Measurements from ENCODE around the gene THSD7A.

The THSD7A gene

DNA sequence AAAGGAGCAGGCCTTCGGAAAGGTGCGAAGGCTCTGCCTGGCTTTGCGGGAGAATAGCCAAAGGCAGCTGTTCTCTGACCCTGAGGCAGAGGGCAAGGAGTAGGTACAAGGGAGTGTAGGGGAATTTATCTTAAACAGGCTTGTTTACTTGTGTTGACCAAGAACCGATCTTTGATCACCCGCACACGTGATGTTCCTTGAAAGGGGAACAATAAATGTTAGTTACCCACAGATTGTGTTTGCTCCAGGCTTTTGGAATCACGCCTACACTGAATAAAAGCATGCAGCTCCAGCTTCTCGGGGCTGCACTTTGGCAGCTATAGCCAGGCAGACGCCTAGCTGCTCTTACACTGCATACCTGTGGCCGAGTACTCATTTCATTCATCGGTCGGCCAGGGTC is 437.6 kb downstream of the THSD7A start:
- TF ChIP-seq SIN3A (IDR thresholded peaks at IDR 0.05; ENCODE audit: borderline replicate concordance, insufficient read depth, low read length) (no peak), FOXP2 (optimal IDR thresholded peaks at IDR 0.05; ENCODE audit: borderline replicate concordance, extremely low read depth, extremely low read length, insufficient read depth) (no peak), TAF1 (IDR thresholded peaks at IDR 0.05; ENCODE audit: borderline replicate concordance, insufficient read depth, low read length) (no peak), POLR2AphosphoS5 (IDR thresholded peaks at IDR 0.05; ENCODE audit: low read depth, low read length) (no peak)
- TF ChIP-seq, protein P1, sequence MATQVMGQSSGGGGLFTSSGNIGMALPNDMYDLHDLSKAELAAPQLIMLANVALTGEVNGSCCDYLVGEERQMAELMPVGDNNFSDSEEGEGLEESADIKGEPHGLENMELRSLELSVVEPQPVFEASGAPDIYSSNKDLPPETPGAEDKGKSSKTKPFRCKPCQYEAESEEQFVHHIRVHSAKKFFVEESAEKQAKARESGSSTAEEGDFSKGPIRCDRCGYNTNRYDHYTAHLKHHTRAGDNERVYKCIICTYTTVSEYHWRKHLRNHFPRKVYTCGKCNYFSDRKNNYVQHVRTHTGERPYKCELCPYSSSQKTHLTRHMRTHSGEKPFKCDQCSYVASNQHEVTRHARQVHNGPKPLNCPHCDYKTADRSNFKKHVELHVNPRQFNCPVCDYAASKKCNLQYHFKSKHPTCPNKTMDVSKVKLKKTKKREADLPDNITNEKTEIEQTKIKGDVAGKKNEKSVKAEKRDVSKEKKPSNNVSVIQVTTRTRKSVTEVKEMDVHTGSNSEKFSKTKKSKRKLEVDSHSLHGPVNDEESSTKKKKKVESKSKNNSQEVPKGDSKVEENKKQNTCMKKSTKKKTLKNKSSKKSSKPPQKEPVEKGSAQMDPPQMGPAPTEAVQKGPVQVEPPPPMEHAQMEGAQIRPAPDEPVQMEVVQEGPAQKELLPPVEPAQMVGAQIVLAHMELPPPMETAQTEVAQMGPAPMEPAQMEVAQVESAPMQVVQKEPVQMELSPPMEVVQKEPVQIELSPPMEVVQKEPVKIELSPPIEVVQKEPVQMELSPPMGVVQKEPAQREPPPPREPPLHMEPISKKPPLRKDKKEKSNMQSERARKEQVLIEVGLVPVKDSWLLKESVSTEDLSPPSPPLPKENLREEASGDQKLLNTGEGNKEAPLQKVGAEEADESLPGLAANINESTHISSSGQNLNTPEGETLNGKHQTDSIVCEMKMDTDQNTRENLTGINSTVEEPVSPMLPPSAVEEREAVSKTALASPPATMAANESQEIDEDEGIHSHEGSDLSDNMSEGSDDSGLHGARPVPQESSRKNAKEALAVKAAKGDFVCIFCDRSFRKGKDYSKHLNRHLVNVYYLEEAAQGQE (IDR thresholded peaks at IDR 0.05; ENCODE audit: insufficient read depth in 1 of 2, low read depth in 2 of 2, low read length in 2 of 2) = no peak

DNA sequence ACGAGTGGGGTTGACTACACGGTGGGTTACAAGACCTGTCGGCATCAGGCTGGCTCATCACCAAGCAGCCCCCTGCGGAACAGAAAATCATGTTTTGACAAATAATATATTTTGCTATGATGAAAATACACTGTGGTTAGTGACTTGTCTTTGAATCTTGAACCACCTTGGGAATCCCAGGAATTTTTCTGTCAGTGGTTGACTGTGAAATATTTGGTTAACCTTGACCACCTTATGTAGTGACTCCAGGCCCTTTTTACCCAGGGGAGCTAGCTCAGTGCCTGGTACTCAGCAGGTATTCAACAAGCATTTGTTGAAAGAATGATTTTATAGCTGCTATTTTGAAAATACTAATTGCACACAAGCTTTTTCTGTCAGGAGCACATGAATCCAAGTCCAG is 452.4 kb downstream of the THSD7A start:
- TF ChIP-seq SIN3A (IDR thresholded peaks at IDR 0.05; ENCODE audit: borderline replicate concordance, insufficient read depth, low read length) (no peak), TAF1 (IDR thresholded peaks at IDR 0.05; ENCODE audit: borderline replicate concordance, insufficient read depth, low read length) (no peak), FOXP2 (optimal IDR thresholded peaks at IDR 0.05; ENCODE audit: borderline replicate concordance, extremely low read depth, extremely low read length, insufficient read depth) (no peak)
- TF ChIP-seq, protein P1 (IDR thresholded peaks at IDR 0.05; ENCODE audit: insufficient read depth in 1 of 2, low read depth in 2 of 2, low read length in 2 of 2) = no peak

DNA sequence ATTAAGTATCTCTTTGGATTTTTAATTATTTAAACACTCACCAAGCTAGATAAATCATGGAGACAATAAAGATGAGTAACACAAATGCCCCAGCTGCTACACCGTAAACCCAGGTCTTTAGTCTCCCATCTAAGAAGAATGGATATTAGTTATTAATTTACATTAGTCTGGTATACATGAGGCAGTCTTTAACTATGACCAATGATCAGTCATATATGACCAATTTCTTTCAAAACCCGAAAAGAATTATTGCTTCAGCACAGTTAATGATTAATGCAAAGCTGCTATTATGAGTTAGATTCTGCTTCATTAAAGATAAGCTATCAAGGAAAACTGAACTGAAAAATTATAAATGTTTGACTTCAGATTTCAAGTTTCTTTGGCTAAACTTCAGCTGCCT is 455.5 kb downstream of the THSD7A start:
- TF ChIP-seq, protein P1 (IDR thresholded peaks at IDR 0.05; ENCODE audit: insufficient read depth in 1 of 2, low read depth in 2 of 2, low read length in 2 of 2) = no peak
- TF ChIP-seq FOXP2 (optimal IDR thresholded peaks at IDR 0.05; ENCODE audit: borderline replicate concordance, extremely low read depth, extremely low read length, insufficient read depth) = no peak

DNA sequence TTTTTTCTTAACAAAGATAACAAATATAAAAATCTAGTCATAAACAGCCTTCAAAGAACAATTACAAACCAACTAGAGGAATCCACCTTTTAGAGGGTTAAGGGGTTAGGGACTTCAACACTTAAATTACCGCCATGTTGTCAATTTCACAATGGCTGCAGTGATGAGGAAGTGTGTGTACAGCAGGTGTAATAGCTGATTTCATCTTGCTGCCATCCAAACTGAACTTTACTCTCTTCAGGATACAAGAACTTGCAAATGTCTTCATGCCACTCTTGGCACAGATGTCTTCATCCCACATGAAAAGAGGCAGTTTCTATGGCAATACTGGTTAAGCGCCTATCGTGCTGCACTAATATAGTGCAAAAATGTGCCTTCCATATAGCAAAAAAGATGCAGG is 457.4 kb downstream of the THSD7A start:
- TF ChIP-seq POLR2AphosphoS5 (IDR thresholded peaks at IDR 0.05; ENCODE audit: low read depth, low read length) (no peak), TAF1 (IDR thresholded peaks at IDR 0.05; ENCODE audit: borderline replicate concordance, insufficient read depth, low read length) (no peak), SIN3A (IDR thresholded peaks at IDR 0.05; ENCODE audit: borderline replicate concordance, insufficient read depth, low read length) (no peak), FOXP2 (optimal IDR thresholded peaks at IDR 0.05; ENCODE audit: borderline replicate concordance, extremely low read depth, extremely low read length, insufficient read depth) (no peak)
- TF ChIP-seq, protein P1 (IDR thresholded peaks at IDR 0.05; ENCODE audit: insufficient read depth in 1 of 2, low read depth in 2 of 2, low read length in 2 of 2) = no peak

DNA sequence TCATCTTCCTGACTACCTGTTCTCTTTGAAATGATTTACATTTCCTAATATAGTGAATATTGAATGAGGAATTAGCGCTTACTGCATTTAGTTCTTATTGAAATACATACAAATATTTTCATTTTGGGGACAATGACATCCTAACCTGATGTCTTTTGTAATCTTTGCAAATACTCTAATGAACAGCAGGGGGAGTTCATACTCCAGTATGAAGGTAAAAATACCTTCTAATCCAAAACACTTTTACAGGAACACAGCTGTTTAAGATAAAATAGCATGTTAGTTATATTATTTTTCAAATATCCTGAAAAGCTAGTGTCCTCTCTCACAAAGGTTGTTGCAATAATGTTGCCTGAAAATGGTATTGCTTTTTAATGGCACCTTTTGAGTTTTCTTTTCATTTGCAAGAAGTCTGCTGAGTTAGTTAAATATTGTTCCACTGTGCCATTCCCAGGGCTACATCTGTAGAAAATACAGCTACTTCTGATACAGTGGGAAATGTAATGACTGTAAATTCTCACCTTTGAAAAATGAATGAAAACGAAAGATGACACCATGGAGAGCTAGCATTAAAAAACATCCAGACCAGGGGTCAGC is 458.4 kb downstream of the THSD7A start:
- TF ChIP-seq SIN3A (IDR thresholded peaks at IDR 0.05; ENCODE audit: borderline replicate concordance, insufficient read depth, low read length) = no peak
- TF ChIP-seq TAF1 (IDR thresholded peaks at IDR 0.05; ENCODE audit: borderline replicate concordance, insufficient read depth, low read length) = no peak
- TF ChIP-seq FOXP2 (optimal IDR thresholded peaks at IDR 0.05; ENCODE audit: borderline replicate concordance, extremely low read depth, extremely low read length, insufficient read depth) = no peak
- TF ChIP-seq, protein P1 (IDR thresholded peaks at IDR 0.05; ENCODE audit: insufficient read depth in 1 of 2, low read depth in 2 of 2, low read length in 2 of 2) = no peak
- no peak for TF ChIP-seq POLR2AphosphoS5 (IDR thresholded peaks at IDR 0.05; ENCODE audit: low read depth, low read length)
